ENCODE data around the gene OPHN1.

- TF ChIP-seq CTCF (IDR thresholded peaks at IDR 0.05) = no peak
- no peak for TF ChIP-seq CBFB (CRISPR knock-in tag; IDR thresholded peaks at IDR 0.05; ENCODE audit: low read depth)
- TF ChIP-seq HMGXB4 (CRISPR knock-in tag; IDR thresholded peaks at IDR 0.05) = no peak
- TF ChIP-seq TEAD4 (CRISPR knock-in tag; IDR thresholded peaks at IDR 0.05) = no peak
- no peak for TF ChIP-seq IRF1 (CRISPR knock-in tag; IDR thresholded peaks at IDR 0.05)
- TF ChIP-seq NFYB (CRISPR knock-in tag; conservative IDR thresholded peaks at IDR 0.05; ENCODE audit: low read depth) = no peak
- TF ChIP-seq NFATC4 (CRISPR knock-in tag; IDR thresholded peaks at IDR 0.05) = no peak
- TF ChIP-seq MLX (CRISPR knock-in tag; IDR thresholded peaks at IDR 0.05) = no peak
- TF ChIP-seq ZNF138 (CRISPR knock-in tag; conservative IDR thresholded peaks at IDR 0.05) = no peak
- no peak for TF ChIP-seq ZNF121 (CRISPR knock-in tag; IDR thresholded peaks at IDR 0.05)
- no peak for TF ChIP-seq ATF3 (CRISPR knock-in tag; conservative IDR thresholded peaks at IDR 0.05)
Measured at GRCh38 chrX:68186552-68187262, 246.6 kb downstream of the OPHN1 start.
